ENCODE results near the gene ZSWIM2.
"Not testable (repeated sequence)": the region's sequence is repeated elsewhere in the genome, so short reads cannot be mapped to it uniquely, and the experiment has no call there.

Gene ZSWIM2

GRCh38 chr2:186852508-186852907 lies 3.5 kb upstream of the ZSWIM2 start:
- no peak for DNase-seq (ENCODE audit: extremely low read depth in 1 of 2, low read depth in 1 of 2)

GRCh38 chr2:186842373-186842772 lies 6.6 kb downstream of the ZSWIM2 start:
- DNase-seq (ENCODE audit: extremely low read depth in 1 of 2, low read depth in 1 of 2): no peak

DNA sequence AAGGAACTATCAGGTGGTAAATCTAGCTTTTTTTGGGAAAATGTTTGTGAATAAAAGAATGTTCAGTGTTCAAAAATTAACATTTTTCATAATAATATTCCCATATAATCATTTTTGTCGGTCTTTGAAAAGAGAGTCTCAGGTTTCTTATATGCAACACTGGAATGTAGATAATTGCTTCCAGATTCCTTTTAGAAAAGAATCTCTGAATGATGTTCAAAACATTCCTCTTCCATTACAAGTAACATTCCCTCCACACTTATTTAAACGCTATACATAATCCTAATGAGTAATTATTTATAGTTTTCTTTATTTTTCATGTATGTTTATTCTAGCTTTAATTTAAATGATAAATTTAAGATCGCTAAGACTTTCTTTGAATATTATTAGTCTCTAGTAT lies 7.0 kb downstream of the ZSWIM2 start:
- no peak for DNase-seq (ENCODE audit: extremely low read depth in 1 of 2, low read depth in 1 of 2)

GRCh38 chr2:186835628-186836027 lies 13.3 kb downstream of the ZSWIM2 start:
- DNase-seq (ENCODE audit: extremely low read depth in 1 of 2, low read depth in 1 of 2): no peak

DNA sequence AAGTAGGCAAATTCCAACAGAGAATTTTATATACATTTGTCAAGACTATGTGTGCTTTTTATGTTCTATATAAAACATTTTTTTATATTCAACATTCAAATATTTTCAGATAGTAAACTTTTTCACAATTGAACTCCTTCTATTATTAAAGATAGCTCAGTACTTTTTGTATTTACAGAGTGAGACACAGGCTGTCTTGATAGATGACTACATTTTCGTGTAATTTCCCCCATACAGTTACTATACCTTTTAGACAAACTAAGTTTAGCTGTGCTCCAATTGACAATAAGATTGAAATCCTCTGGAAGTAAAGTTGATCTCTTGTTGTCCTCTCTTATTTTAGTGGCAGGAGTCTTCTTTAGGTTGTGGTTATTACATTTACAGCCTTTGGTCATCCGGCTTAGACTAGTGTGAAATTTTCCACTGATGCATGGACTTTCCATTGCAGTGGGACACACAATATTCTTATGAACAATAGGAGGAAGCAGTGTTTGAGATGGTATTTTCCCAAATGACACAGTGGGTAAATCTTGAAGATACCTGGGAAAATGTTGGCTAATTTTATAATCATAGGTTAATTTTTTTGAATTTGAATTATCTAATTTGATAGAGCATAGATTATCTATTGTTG lies 21.0 kb downstream of the ZSWIM2 start:
- DNase-seq (ENCODE audit: extremely low read depth in 1 of 2, low read depth in 1 of 2): no peak

DNA sequence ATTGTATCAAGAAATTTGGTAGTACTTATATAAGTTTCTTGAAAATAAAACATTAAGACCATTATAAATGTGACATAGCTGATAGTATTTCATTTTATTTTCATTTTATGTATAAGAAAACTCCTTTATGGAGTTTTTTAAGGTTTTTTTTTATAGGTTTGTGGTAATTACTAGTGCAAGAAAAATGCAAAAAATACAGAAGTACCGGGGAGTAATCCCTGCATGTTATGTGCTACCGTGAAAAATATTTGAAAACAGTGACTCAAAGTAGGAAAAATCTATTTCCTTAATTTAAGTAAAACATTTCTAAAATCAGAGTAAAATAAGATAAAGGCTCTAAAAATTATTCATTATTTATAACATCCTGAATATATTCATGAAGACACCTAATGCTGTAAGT lies 21.6 kb downstream of the ZSWIM2 start:
- DNase-seq (ENCODE audit: extremely low read depth in 1 of 2, low read depth in 1 of 2): no peak

- DNase-seq (ENCODE audit: extremely low read depth in 1 of 2, low read depth in 1 of 2): no peak
Measured at GRCh38 chr2:186822323-186822722, 26.6 kb downstream of the ZSWIM2 start.

DNA sequence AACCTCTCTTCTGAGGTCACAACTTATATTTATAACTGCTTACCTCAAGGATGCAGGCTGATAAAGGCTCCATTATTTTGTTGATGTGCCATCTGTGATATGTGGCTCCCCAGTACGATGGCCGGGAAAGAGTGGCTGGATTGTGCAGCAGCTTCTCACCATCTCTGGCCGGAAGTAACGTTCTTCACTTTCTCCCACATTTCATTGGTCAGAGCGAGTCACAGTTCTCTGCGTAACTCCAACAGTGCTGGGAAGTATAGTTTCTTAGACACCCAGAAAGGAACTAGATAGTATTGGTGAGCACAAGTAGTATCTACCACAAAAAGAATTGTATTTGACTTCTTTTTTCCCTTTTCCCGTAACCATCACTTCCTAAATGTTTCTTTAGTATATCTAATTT lies 28.7 kb downstream of the ZSWIM2 start:
- no peak for DNase-seq (ENCODE audit: extremely low read depth in 1 of 2, low read depth in 1 of 2)

DNA sequence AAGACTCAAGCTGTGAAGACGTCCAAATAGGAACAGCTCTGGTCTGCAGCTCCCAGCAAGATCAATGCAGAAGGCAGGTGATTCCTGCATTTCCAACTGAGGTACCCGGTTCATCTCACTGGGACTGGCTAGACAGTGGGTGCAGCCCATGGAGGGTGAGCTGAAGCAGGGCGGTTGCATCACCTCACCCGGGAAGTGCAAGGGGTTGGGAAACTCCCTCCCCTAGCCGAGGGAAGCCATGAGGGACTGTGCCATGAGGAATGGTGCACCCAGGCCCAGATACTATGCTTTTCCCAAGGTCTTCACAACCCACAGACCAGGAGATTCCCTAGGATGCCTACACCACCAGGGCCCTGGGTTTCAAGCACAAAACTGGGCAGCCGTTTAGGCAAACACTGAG lies 37.2 kb downstream of the ZSWIM2 start:
- not testable (repeated sequence) for DNase-seq (ENCODE audit: extremely low read depth in 1 of 2, low read depth in 1 of 2)

GRCh38 chr2:186806591-186806990 lies 42.4 kb downstream of the ZSWIM2 start:
- DNase-seq (ENCODE audit: extremely low read depth in 1 of 2, low read depth in 1 of 2): no peak

DNA sequence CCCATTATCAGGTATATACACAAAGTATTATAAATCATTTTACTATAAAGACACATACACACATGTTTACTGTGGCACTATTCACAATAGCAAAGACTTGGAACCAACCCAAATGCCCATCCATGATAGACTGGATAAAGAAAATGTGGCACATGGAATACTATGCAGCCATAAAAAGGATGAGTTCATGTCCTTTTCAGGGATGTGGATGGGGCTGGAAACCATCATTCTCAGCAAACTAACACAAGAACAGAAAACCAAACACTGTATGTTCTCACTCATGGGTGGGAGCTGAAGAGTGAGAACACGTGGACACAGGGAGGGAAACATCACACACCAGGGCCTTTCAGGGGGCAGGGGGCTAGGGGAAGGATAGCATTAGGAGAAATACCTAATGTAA lies 50.4 kb downstream of the ZSWIM2 start:
- not testable (repeated sequence) for DNase-seq (ENCODE audit: extremely low read depth in 1 of 2, low read depth in 1 of 2)

DNA sequence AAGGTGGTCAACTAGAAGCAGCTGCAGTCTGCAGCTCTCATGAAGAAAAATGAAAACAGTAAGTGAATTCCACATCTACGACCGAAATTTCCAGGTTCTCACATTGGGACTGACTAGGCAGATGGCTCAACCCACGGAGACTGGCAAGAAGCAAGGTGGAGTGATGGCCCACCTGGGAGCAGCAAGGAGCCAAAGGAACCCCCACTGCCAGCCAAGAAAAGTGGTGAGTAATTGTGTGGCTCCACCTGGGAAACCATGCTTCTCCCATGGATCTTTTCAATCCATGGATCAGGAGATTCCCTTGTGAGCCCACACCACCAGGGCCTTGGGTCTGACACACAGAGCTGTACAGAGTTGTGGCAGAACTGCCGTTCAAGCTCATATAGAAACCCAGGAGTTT lies 64.0 kb downstream of the ZSWIM2 start:
- no peak for DNase-seq (ENCODE audit: extremely low read depth in 1 of 2, low read depth in 1 of 2)

- DNase-seq (ENCODE audit: extremely low read depth in 1 of 2, low read depth in 1 of 2): no peak
Measured at GRCh38 chr2:186783254-186783653, 65.7 kb downstream of the ZSWIM2 start.

DNA sequence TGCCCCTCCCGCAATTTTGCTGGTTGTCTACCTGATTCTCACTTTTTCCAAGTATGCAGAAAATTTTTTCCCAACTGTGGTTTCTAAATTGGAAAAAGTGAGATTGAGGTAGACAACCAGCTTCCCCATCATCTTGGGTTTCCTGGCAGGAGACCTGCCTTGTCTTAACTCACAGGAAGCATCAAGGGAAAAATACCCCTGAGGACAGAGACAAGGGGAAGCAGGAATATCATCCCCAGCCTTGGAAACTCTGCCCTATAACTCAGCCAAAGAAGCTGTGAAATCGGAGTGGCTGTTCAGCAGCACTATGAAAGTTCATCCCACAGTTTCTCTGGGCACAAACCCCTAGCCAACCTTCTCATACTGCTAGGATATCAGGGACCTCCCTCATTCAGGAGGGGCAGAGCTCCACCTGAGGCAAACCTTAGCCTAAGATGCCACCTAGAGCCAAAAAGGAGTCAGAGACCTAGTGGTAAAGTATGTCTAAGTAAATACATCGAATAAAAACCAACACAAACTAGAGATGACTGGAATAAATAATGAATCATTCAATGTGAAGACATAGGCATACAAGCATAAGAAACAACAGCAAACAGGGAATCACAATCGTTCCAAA lies 68.2 kb downstream of the ZSWIM2 start:
- DNase-seq (ENCODE audit: extremely low read depth in 1 of 2, low read depth in 1 of 2): no peak

Data from activated CD8-positive, alpha-beta memory T cell treated with anti-CD3 and anti-CD28 coated beads for 1 hour (primary cell).